AG04449 (cell line): ENCODE results near the gene RASGEF1C.

Experiments used
- CTCF ChIA-PET: fragments of 350-600 bp; formaldehyde crosslinking; extraction: SDS; loops from one replicate; lab custom pipeline; 2021; ENCODE audit warnings: antibody characterized with exemption; lab: Yijun Ruan, JAX
- POLR2A ChIA-PET: fragments of 400-600, 350-600 bp; formaldehyde crosslinking; extraction: SDS; loops from one replicate; lab custom pipeline; 2020; ENCODE audit warnings: antibody characterized with exemption, inconsistent platforms; lab: Yijun Ruan, JAX
- DNase-seq: peaks from one replicate; pipeline ENCODE4 v3.0.0-alpha.2; 2010; ENCODE audit warnings: low read depth, low spot score
- H3K4me3 ChIP-seq: 2 replicates; pipeline ENCODE4 v1.5.1; 2011; ENCODE audit warnings: low read depth, mild to moderate bottlenecking, control low read depth, low read length
- CTCF ChIP-seq: IDR thresholded peaks from one replicate; pipeline ENCODE4 v1.5.1; 2011; ENCODE audit warnings: mild to moderate bottlenecking, moderate library complexity, low read length, control low read depth, inconsistent platforms; ENCODE audit not compliant: insufficient read depth; ENCODE audit errors: missing control alignments

Gene RASGEF1C

GRCh38 chr5:180112181-180112861, 96.7 kb downstream of the RASGEF1C start:
- POLR2A ChIA-PET = no interaction called here

GRCh38 chr5:180111273-180112002, 97.6 kb downstream of the RASGEF1C start:
- no peak for DNase-seq
- ChIA-PET POLR2A (no interaction called here), CTCF (no interaction called here)
- no peak overlapping the region for H3K4me3 ChIP-seq
- no peak for TF ChIP-seq CTCF

More at GRCh38 chr5:180112181-180112861, 96.7 kb downstream of the RASGEF1C start:
- no peak for TF ChIP-seq CTCF
- DNase-seq = no peak
- H3K4me3 ChIP-seq = no peak overlapping the region
- CTCF ChIA-PET = interaction anchor here (0.6 kb wide), 1 partner anchor 10 kb away, joined by 4 read pairs; no protein-coding TSS in a partner anchor

GRCh38 chr5:180109920-180110319, 99.1 kb downstream of the RASGEF1C start:
- TF ChIP-seq CTCF = no peak
- H3K4me3 ChIP-seq = no peak overlapping the region
- no peak for DNase-seq
- ChIA-PET CTCF (interaction anchor here (1.2 kb wide), 1 partner anchor 19 kb away, joined by 3 read pairs; no protein-coding TSS in a partner anchor), POLR2A (no interaction called here)

- DNase-seq = no peak
- ChIA-PET CTCF (interaction anchor here (2.3 kb wide), 1 partner anchor 16 kb away, joined by 8 read pairs; no protein-coding TSS in a partner anchor), POLR2A (no interaction called here)
- no peak overlapping the region for H3K4me3 ChIP-seq
- no peak for TF ChIP-seq CTCF
Observed at GRCh38 chr5:180107005-180107404, 102.0 kb downstream of the RASGEF1C start.

- DNase-seq = no peak
- no peak for TF ChIP-seq CTCF
- H3K4me3 ChIP-seq = no peak overlapping the region
- POLR2A ChIA-PET = no interaction called here
- CTCF ChIA-PET = interaction anchor here (2.3 kb wide), 1 partner anchor 14 kb away, joined by 8 read pairs; no protein-coding TSS in a partner anchor
Observed at GRCh38 chr5:180105827-180106312, 103.1 kb downstream of the RASGEF1C start.

- ChIA-PET POLR2A (no interaction called here), CTCF (no interaction called here)
- no peak overlapping the region for H3K4me3 ChIP-seq
- TF ChIP-seq CTCF = no peak
- DNase-seq = no peak
Observed at GRCh38 chr5:180104168-180104530, 104.9 kb downstream of the RASGEF1C start.
